ENCODE data around the gene TAF11L7.
"Not testable (repeated sequence)": the region's sequence is repeated elsewhere in the genome, so short reads cannot be mapped to it uniquely, and the experiment has no call there.

The TAF11L7 gene

DNA sequence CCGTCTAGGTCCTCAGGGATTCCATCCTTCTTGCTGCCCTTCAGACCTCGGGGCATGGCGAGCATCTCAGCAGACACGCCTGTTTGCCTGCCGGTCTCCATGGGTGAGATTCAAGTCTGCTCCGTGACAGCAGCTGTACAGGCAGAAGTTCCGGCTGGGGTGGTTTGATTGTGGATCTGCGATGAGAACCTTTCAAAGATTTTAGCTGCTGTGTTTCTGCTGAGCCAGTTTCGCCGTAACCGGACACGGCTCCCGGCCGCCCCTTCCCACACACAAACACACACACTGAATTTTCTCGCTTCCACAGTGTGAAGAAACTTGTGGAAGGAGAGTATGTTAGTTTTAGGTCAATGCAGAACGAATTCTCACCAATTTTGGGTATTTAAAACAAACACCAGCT is at the start of gene TAF11L7:
Gene TAF11L7, minus strand, starts transcription at position 101 of the 400 bp plus-strand sequence.
- not testable (repeated sequence) for DNase-seq (ENCODE audit: low read depth)

DNA sequence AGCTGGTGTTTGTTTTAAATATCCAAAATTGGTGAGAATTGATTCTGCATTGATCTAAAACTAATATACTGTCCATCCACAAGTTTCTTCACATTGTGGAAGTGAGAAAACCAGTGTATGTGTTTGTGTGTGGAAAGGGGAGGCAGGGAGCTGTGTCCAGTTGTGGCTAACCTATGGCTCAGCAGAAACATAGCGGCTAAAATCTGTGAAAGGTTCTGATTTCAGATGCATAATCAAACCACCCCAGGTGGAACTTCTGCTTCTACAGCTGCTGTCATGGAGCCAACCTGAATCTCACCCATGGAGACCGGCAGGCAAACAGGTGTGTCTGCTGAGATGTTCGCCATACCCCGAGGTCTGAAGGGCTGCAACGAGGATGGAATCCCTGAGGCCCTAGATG is 48.6 kb upstream of the TAF11L7 start, which contains the start of gene TAF11L14:
Gene TAF11L14, plus strand, starts transcription at position 301 of the 400 bp plus-strand sequence.
- DNase-seq (ENCODE audit: low read depth), result no peak

DNA sequence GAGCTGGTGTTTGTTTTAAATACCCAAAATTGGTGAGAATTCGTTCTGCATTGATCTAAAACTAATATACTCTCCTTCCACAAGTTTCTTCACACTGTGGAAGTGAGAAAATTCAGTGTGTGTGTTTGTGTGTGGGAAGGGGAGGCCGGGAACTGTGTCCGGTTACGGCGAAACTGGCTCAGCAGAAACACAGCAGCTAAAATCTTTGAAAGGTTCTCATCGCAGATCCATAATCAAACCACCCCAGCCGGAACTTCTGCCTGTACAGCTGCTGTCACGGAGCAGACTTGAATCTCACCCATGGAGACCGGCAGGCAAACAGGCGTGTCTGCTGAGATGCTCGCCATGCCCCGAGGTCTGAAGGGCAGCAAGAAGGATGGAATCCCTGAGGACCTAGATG is 46.2 kb upstream of the TAF11L7 start, which contains the start of gene TAF11L13:
Gene TAF11L13, plus strand, starts transcription at position 301 of the 400 bp plus-strand sequence.
- not testable (repeated sequence) for DNase-seq (ENCODE audit: low read depth)

GRCh38 chr5:17625686-17626085 is 40.1 kb upstream of the TAF11L7 start:
- no peak for DNase-seq (ENCODE audit: low read depth)

DNA sequence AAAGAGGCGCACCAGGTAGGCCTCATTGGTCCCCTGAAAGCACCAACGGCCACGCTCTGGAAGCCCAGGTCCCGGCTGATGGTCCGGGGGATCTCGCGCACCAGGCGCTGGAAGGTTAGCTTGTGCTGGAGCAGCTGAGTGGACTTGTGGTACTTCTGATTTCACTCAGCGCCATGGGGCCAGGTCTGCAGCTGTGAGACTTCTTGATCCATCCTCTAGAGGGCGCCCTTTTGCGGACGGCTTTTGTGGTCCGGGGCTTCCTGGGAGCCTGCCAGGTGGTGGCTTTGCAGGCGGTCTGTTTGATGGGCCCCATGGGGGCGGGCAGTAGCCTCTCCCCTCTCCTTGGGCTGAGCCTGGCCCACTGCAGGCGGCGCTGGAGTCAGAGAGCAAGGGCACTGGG is 35.1 kb upstream of the TAF11L7 start:
- DNase-seq (ENCODE audit: low read depth), result no peak

DNA sequence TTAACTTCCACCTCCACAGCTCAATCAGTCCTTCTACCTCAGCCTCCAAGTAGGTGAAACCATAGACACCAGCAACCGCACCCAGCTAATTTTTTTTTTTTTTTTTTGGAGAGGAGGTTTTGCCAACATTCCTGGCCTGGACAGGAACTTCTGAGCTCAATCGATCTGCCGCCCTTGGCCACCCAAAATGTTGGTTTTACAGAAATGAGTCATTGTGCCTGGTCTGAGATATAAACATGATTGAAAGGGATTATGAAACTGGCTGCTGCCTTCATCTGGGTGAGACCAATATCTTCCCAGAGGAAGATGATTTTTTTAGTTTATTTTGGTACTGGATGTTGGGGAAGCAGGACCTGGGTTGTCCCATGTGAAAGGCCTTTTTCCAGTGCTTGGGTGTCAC is 33.8 kb upstream of the TAF11L7 start:
- no peak for DNase-seq (ENCODE audit: low read depth)

- DNase-seq (ENCODE audit: low read depth), result no peak
These were observed 29.5 kb upstream of the TAF11L7 start for GRCh38 chr5:17614872-17615605.

- not testable (repeated sequence) for DNase-seq (ENCODE audit: low read depth)
These were observed 24.5 kb upstream of the TAF11L7 start, which contains the start of gene TAF11L12 for GRCh38 chr5:17610092-17610491. TSS of gene TAF11L12 (plus strand) at chr5:17610392.

DNA sequence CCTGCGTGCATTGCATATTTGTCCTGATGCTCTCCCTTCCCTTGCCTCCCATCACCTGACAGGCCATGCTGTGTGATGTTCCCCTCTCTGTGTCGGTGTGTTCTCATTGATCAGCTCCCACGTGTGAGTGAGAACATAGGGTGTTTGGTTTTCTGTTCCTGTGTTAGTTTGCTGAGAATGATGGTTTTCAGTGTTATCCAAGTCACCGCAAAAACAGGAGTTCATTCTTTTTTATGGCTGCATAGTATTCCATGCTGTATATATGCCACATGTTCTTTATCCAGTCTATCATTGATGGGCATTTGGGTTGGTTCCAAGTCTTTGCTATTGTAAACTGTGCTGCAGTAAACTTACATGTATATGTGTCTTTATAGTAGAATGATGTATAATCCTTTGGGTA is 21.9 kb upstream of the TAF11L7 start:
- not testable (repeated sequence) for DNase-seq (ENCODE audit: low read depth)

- no peak for DNase-seq (ENCODE audit: low read depth)
These were observed 19.4 kb upstream of the TAF11L7 start for GRCh38 chr5:17604951-17605350.

GRCh38 chr5:17603880-17604279 is 18.3 kb upstream of the TAF11L7 start, which contains the start of gene TAF11L11:
TSS of gene TAF11L11 (plus strand) at chr5:17604183.
- not testable (repeated sequence) for DNase-seq (ENCODE audit: low read depth)

DNA sequence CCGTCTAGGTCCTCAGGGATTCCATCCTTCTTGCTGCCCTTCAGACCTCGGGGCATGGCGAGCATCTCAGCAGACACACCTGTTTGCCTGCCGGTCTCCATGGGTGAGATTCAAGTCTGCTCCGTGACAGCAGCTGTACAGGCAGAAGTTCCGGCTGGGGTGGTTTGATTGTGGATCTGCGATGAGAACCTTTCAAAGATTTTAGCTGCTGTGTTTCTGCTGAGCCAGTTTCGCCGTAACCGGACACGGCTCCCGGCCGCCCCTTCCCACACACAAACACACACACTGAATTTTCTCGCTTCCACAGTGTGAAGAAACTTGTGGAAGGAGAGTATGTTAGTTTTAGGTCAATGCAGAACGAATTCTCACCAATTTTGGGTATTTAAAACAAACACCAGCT is 12.2 kb upstream of the TAF11L7 start, which contains the start of gene TAF11L10:
Gene TAF11L10, minus strand, starts transcription at position 101 of the 400 bp plus-strand sequence.
- not testable (repeated sequence) for DNase-seq (ENCODE audit: low read depth)

- DNase-seq (ENCODE audit: low read depth), result not testable (repeated sequence)
These were observed 8.7 kb upstream of the TAF11L7 start, which contains the start of gene TAF11L9 for GRCh38 chr5:17594255-17594654. TSS of gene TAF11L9 (minus strand) at chr5:17594394.

GRCh38 chr5:17590860-17591259 is 5.3 kb upstream of the TAF11L7 start, which contains the start of gene TAF11L8:
TSS of gene TAF11L8 (minus strand) at chr5:17590960.
- DNase-seq (ENCODE audit: low read depth), result not testable (repeated sequence)
